Endothelial cell of umbilical vein (primary cell): ENCODE measurements around the gene CFL2.

Experiments used
- EZH2 ChIP-seq: IDR thresholded peaks from 2 replicates; pipeline ENCODE4 v1.6.1; 2012; ENCODE audit warnings: borderline replicate concordance, low read depth, mild to moderate bottlenecking, moderate library complexity, low read length, inconsistent platforms; ENCODE audit not compliant: severe bottlenecking
- GATA2 ChIP-seq: IDR thresholded peaks from 2 replicates; pipeline ENCODE4 v1.7.0; 2011; ENCODE audit warnings: low read depth, mild to moderate bottlenecking, moderate library complexity, mixed read lengths, low read length; ENCODE audit not compliant: insufficient read length, insufficient read depth
- JUN ChIP-seq: IDR thresholded peaks from 2 replicates; pipeline ENCODE4 v1.6.1; 2011; ENCODE audit warnings: borderline replicate concordance, low read depth; ENCODE audit not compliant: insufficient read length, insufficient read depth
- MAX ChIP-seq: IDR thresholded peaks from 2 replicates; pipeline ENCODE4 v1.6.1; 2011; ENCODE audit not compliant: insufficient read depth, insufficient read length
- MYC ChIP-seq: IDR thresholded peaks from one replicate; pipeline ENCODE4 v1.6.1; 2011; ENCODE audit warnings: mild to moderate bottlenecking, low read depth, low read length
- POLR2A ChIP-seq: IDR thresholded peaks from 2 replicates; pipeline ENCODE4 v1.6.1; 2012; ENCODE audit warnings: low read depth, mild to moderate bottlenecking, control low read depth, low read length
- POLR2AphosphoS5 ChIP-seq: IDR thresholded peaks from 2 replicates; pipeline ENCODE4 v1.6.1; 2012; ENCODE audit warnings: low read depth, mild to moderate bottlenecking, control low read depth, low read length, moderate library complexity; ENCODE audit not compliant: insufficient read depth
- TF ChIP-seq, protein P1 (sequence below), 2 donors: IDR thresholded peaks; 1 replicate in 1 of 2; 2 replicates in 1 of 2; pipeline ENCODE4 v1.5.1; 2011; ENCODE audit warnings: low read length in 2 of 2, mild to moderate bottlenecking in 2 of 2, moderate library complexity in 2 of 2, control low read depth in 1 of 2, inconsistent platforms in 1 of 2, low read depth in 1 of 2; ENCODE audit not compliant: insufficient read depth in 1 of 2; ENCODE audit errors: extremely low read depth in 1 of 2

DNA sequence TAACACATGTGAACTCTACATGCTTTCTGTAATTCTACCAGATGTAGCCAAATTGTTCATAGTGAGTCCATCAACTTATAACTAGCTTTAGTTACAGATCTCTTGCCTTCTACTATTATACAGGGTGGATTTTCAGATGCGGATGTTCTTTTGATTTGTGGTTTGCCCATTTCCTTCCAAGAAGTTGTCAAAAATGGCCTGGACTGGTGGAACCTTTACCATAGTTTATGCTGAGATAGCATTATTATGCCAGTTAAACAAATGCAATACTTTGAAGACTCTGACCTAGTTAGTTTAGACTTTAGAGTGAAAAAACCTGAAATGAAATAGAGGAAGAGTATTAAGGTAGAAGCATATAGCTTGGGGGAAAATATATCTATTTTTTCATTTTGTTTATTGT lies 27.4 kb upstream of the CFL2 start:
- TF ChIP-seq, protein P1, sequence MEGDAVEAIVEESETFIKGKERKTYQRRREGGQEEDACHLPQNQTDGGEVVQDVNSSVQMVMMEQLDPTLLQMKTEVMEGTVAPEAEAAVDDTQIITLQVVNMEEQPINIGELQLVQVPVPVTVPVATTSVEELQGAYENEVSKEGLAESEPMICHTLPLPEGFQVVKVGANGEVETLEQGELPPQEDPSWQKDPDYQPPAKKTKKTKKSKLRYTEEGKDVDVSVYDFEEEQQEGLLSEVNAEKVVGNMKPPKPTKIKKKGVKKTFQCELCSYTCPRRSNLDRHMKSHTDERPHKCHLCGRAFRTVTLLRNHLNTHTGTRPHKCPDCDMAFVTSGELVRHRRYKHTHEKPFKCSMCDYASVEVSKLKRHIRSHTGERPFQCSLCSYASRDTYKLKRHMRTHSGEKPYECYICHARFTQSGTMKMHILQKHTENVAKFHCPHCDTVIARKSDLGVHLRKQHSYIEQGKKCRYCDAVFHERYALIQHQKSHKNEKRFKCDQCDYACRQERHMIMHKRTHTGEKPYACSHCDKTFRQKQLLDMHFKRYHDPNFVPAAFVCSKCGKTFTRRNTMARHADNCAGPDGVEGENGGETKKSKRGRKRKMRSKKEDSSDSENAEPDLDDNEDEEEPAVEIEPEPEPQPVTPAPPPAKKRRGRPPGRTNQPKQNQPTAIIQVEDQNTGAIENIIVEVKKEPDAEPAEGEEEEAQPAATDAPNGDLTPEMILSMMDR (IDR thresholded peaks at IDR 0.05; ENCODE audit: extremely low read depth in 1 of 2, insufficient read depth in 1 of 2, low read depth in 1 of 2, low read length in 2 of 2): no peak
- no peak for TF ChIP-seq MYC
- no peak for TF ChIP-seq EZH2
- no peak for TF ChIP-seq JUN
- no peak for TF ChIP-seq POLR2A
- no peak for TF ChIP-seq MAX
- TF ChIP-seq GATA2: no peak
- TF ChIP-seq POLR2AphosphoS5: no peak
